ENCODE results near the gene IYD.

IYD gene

GRCh38 chr6:150453357-150453756, 84.5 kb downstream of the IYD start:
- Histone ChIP-seq H3K9ac (ENCODE audit: low read length) (no peak overlapping the region), H3K27ac (ENCODE audit: low read depth, low read length) (no peak overlapping the region), H3K36me3 (ENCODE audit: control insufficient read depth, insufficient read depth, low read length) (no peaks in the 10 kb centered on the region), H3K4me3 (ENCODE audit: low read length) (no peak overlapping the region), H3K27me3 (ENCODE audit: control insufficient read depth, insufficient read depth, low read length) (no peaks in the 10 kb centered on the region), H3K4me1 (ENCODE audit: control insufficient read depth, insufficient read depth, low read length) (no peaks in the 10 kb centered on the region)
